Activated T-cell treated with anti-CD3 and anti-CD28 coated beads, Interleukin-2, amount 50 U/mL, for 24 hours (primary cell): ENCODE data around the gene ANGPTL4.

Source experiments
- DNase-seq: peaks from one replicate; pipeline ENCODE4 v3.0.0-alpha.2; 2020
- H3K27ac Mint-ChIP-seq: 2 replicates; pipeline ENCODE4 v1.8.0; 2020; ENCODE audit warnings: mild to moderate bottlenecking, mixed read lengths
- H3K27me3 Mint-ChIP-seq: 2 replicates; pipeline ENCODE4 v1.8.0; 2020; ENCODE audit warnings: mixed read lengths
- H3K36me3 Mint-ChIP-seq: 2 replicates; pipeline ENCODE4 v1.8.0; 2020; ENCODE audit warnings: low read depth, mixed read lengths
- H3K4me1 Mint-ChIP-seq: 2 replicates; pipeline ENCODE4 v1.8.0; 2020; ENCODE audit warnings: low read depth, mixed read lengths
- H3K4me3 Mint-ChIP-seq: 2 replicates; pipeline ENCODE4 v1.8.0; 2020; ENCODE audit warnings: mild to moderate bottlenecking, moderate library complexity, mixed read lengths
- H3K9me3 Mint-ChIP-seq: 2 replicates; pipeline ENCODE4 v1.8.0; 2020; ENCODE audit warnings: mixed read lengths

The ANGPTL4 gene

GRCh38 chr19:8388612-8388958, 24.6 kb downstream of the ANGPTL4 start:
- no peak overlapping the region for H3K27ac Mint-ChIP-seq
- H3K9me3 Mint-ChIP-seq: no peaks in the 10 kb centered on the region

GRCh38 chr19:8389891-8390616, 26.1 kb downstream of the ANGPTL4 start, which contains the start of gene RAB11B:
TSS of gene RAB11B (plus strand) at chr19:8390360. CDS start at chr19:8390417, 57 bp downstream.
- DNase-seq: peak; percentile 98
- H3K27ac Mint-ChIP-seq: peak within 1 kb of the TSS; percentile 99
- no peaks in the 10 kb centered on the region for H3K9me3 Mint-ChIP-seq
- H3K36me3 Mint-ChIP-seq: peaks cover 15% of the 10 kb centered on the region
- H3K4me3 Mint-ChIP-seq: peak within 1 kb of the TSS; percentile 91
- H3K4me1 Mint-ChIP-seq: peaks cover 34% of the 10 kb centered on the region
- H3K27me3 Mint-ChIP-seq: no peaks in the 10 kb centered on the region

More at GRCh38 chr19:8388612-8388958, 24.6 kb downstream of the ANGPTL4 start:
- Mint-ChIP-seq H3K36me3 (peaks cover 15% of the 10 kb centered on the region), H3K4me3 (peak overlapping the region; percentile 20), H3K27me3 (no peaks in the 10 kb centered on the region), H3K4me1 (peaks cover 29% of the 10 kb centered on the region)
- no peak for DNase-seq

GRCh38 chr19:8390617-8390981, 26.6 kb downstream of the ANGPTL4 start:
- Mint-ChIP-seq H3K9me3 (no peaks in the 10 kb centered on the region), H3K27ac (peak overlapping the region; percentile 84), H3K27me3 (no peaks in the 10 kb centered on the region), H3K4me1 (peaks cover 34% of the 10 kb centered on the region), H3K36me3 (peaks cover 15% of the 10 kb centered on the region), H3K4me3 (peak overlapping the region; percentile 91)
- peak; percentile 96 for DNase-seq

GRCh38 chr19:8391198-8392016, 27.5 kb downstream of the ANGPTL4 start:
- peaks cover 13% of the 10 kb centered on the region for H3K36me3 Mint-ChIP-seq
- peak overlapping the region; percentile 84 for H3K27ac Mint-ChIP-seq
- H3K4me1 Mint-ChIP-seq: peaks cover 39% of the 10 kb centered on the region
- no peak for DNase-seq
- H3K27me3 Mint-ChIP-seq: no peaks in the 10 kb centered on the region
- no peaks in the 10 kb centered on the region for H3K9me3 Mint-ChIP-seq
- peak overlapping the region; percentile 91 for H3K4me3 Mint-ChIP-seq

- Mint-ChIP-seq H3K9me3 (no peaks in the 10 kb centered on the region), H3K4me1 (peaks cover 44% of the 10 kb centered on the region), H3K4me3 (peak overlapping the region; percentile 45)
These were observed 28.1 kb downstream of the ANGPTL4 start for GRCh38 chr19:8392017-8392591.

GRCh38 chr19:8393192-8393870, 29.4 kb downstream of the ANGPTL4 start:
- Mint-ChIP-seq H3K27ac (peak overlapping the region; percentile 37), H3K4me3 (no peak overlapping the region), H3K4me1 (peaks cover 44% of the 10 kb centered on the region), H3K9me3 (no peaks in the 10 kb centered on the region), H3K27me3 (no peaks in the 10 kb centered on the region), H3K36me3 (peaks cover 7% of the 10 kb centered on the region)
- DNase-seq: no peak

More at GRCh38 chr19:8392017-8392591, 28.1 kb downstream of the ANGPTL4 start:
- Mint-ChIP-seq H3K27me3 (no peaks in the 10 kb centered on the region), H3K27ac (peak overlapping the region; percentile 77), H3K36me3 (peaks cover 7% of the 10 kb centered on the region)
- no peak for DNase-seq

- H3K4me3 Mint-ChIP-seq: no peak overlapping the region
- no peaks in the 10 kb centered on the region for H3K9me3 Mint-ChIP-seq
- peak overlapping the region; percentile 67 for H3K27ac Mint-ChIP-seq
- no peak for DNase-seq
- peaks cover 43% of the 10 kb centered on the region for H3K4me1 Mint-ChIP-seq
- H3K27me3 Mint-ChIP-seq: no peaks in the 10 kb centered on the region
- H3K36me3 Mint-ChIP-seq: peaks cover 7% of the 10 kb centered on the region
These were observed 29.9 kb downstream of the ANGPTL4 start for GRCh38 chr19:8393871-8394250.

- H3K4me3 Mint-ChIP-seq: no peak overlapping the region
- H3K36me3 Mint-ChIP-seq: peaks cover 15% of the 10 kb centered on the region
- no peaks in the 10 kb centered on the region for H3K9me3 Mint-ChIP-seq
- H3K27me3 Mint-ChIP-seq: no peaks in the 10 kb centered on the region
- H3K27ac Mint-ChIP-seq: no peak overlapping the region
- H3K4me1 Mint-ChIP-seq: peaks cover 40% of the 10 kb centered on the region
- no peak for DNase-seq
These were observed 31.7 kb downstream of the ANGPTL4 start for GRCh38 chr19:8395621-8396082.

- DNase-seq: no peak
- no peak overlapping the region for H3K27ac Mint-ChIP-seq
- H3K4me3 Mint-ChIP-seq: no peak overlapping the region
- peaks cover 15% of the 10 kb centered on the region for H3K36me3 Mint-ChIP-seq
- H3K9me3 Mint-ChIP-seq: no peaks in the 10 kb centered on the region
- H3K4me1 Mint-ChIP-seq: peaks cover 35% of the 10 kb centered on the region
- H3K27me3 Mint-ChIP-seq: no peaks in the 10 kb centered on the region
These were observed 32.2 kb downstream of the ANGPTL4 start for GRCh38 chr19:8396185-8396562.

GRCh38 chr19:8396563-8397203, 32.7 kb downstream of the ANGPTL4 start:
- Mint-ChIP-seq H3K27ac (peak overlapping the region; percentile 74), H3K36me3 (peaks cover 18% of the 10 kb centered on the region), H3K4me1 (peaks cover 30% of the 10 kb centered on the region), H3K27me3 (no peaks in the 10 kb centered on the region), H3K9me3 (no peaks in the 10 kb centered on the region), H3K4me3 (no peak overlapping the region)
- DNase-seq: peak; percentile 80

- H3K27ac Mint-ChIP-seq: peak overlapping the region; percentile 74
- H3K36me3 Mint-ChIP-seq: peaks cover 23% of the 10 kb centered on the region
- H3K9me3 Mint-ChIP-seq: no peaks in the 10 kb centered on the region
- H3K27me3 Mint-ChIP-seq: no peaks in the 10 kb centered on the region
- H3K4me1 Mint-ChIP-seq: peaks cover 24% of the 10 kb centered on the region
- no peak for DNase-seq
- H3K4me3 Mint-ChIP-seq: no peak overlapping the region
These were observed 33.3 kb downstream of the ANGPTL4 start for GRCh38 chr19:8397271-8397670.

- Mint-ChIP-seq H3K36me3 (peaks cover 29% of the 10 kb centered on the region), H3K27ac (peak overlapping the region; percentile 50), H3K4me1 (peaks cover 22% of the 10 kb centered on the region), H3K27me3 (no peaks in the 10 kb centered on the region), H3K9me3 (no peaks in the 10 kb centered on the region), H3K4me3 (no peak overlapping the region)
- DNase-seq: no peak
These were observed 33.9 kb downstream of the ANGPTL4 start for GRCh38 chr19:8397746-8398310.

GRCh38 chr19:8398311-8398771, 34.4 kb downstream of the ANGPTL4 start:
- H3K4me1 Mint-ChIP-seq: peaks cover 19% of the 10 kb centered on the region
- no peaks in the 10 kb centered on the region for H3K27me3 Mint-ChIP-seq
- peak overlapping the region; percentile 50 for H3K27ac Mint-ChIP-seq
- no peaks in the 10 kb centered on the region for H3K9me3 Mint-ChIP-seq
- no peak overlapping the region for H3K4me3 Mint-ChIP-seq
- no peak for DNase-seq
- H3K36me3 Mint-ChIP-seq: peaks cover 31% of the 10 kb centered on the region
